ENCODE data around the gene CAMK1D.

- TF ChIP-seq CTCF (IDR thresholded peaks at IDR 0.05) (no peak), POLR2A (IDR thresholded peaks at IDR 0.05) (no peak)
Measured at GRCh38 chr10:12412666-12413368, 63.5 kb downstream of the CAMK1D start.

All from right lobe of liver (tissue), 4 donors.